MM.1S (cell line): ENCODE measurements around the gene WWC2.
A peak's percentile ranks its signal among the peaks of the same experiment; 100 is the strongest.

Source experiments
- DNase-seq: peaks from one replicate; pipeline ENCODE4 v3.0.0-alpha.2; 2015
- H2AFZ ChIP-seq: fragments of 300-600 bp; sonication (generic); 2 replicates; pipeline ENCODE4 v1.6.0; 2016; ENCODE audit warnings: antibody characterized with exemption, low read length
- H3F3A ChIP-seq: fragments of 300-600 bp; sonication (generic); 2 replicates; pipeline ENCODE4 v1.6.1; 2016; ENCODE audit warnings: mild to moderate bottlenecking, antibody characterized with exemption, low read length, moderate library complexity, mixed read lengths; ENCODE audit not compliant: insufficient read depth
- H3K27ac ChIP-seq: fragments of 300-600 bp; sonication (generic); 2 replicates; pipeline ENCODE4 v1.5.1; 2016; ENCODE audit warnings: mild to moderate bottlenecking, low read length
- H3K27me3 ChIP-seq: fragments of 300-600 bp; sonication (generic); replicated peaks from 2 replicates; pipeline ENCODE4 v1.6.0; 2016; ENCODE audit warnings: low read length; ENCODE audit not compliant: insufficient read depth
- H3K36me3 ChIP-seq: fragments of 300-600 bp; sonication (generic); replicated peaks from 2 replicates; pipeline ENCODE4 v1.6.1; 2016; ENCODE audit warnings: mild to moderate bottlenecking, low read length, mixed read lengths; ENCODE audit not compliant: insufficient read depth
- H3K4me1 ChIP-seq: fragments of 300-600 bp; sonication (generic); 2 replicates; pipeline ENCODE4 v1.6.1; 2016; ENCODE audit warnings: low read length, mixed read lengths
- H3K4me2 ChIP-seq: fragments of 300-600 bp; sonication (generic); 2 replicates; pipeline ENCODE4 v1.6.0; 2016; ENCODE audit warnings: low read depth, low read length
- H3K4me3 ChIP-seq: fragments of 300-600 bp; sonication (generic); 2 replicates; pipeline ENCODE4 v1.5.1; 2016; ENCODE audit warnings: low read length, mixed read lengths
- H3K79me2 ChIP-seq: fragments of 300-600 bp; sonication (generic); 2 replicates; pipeline ENCODE4 v1.6.1; 2016; ENCODE audit warnings: mixed run types, low read length, mixed read lengths
- H3K9ac ChIP-seq: fragments of 300-600 bp; sonication (generic); 2 replicates; pipeline ENCODE4 v1.6.1; 2016; ENCODE audit warnings: low read length, mixed read lengths
- H3K9me2 ChIP-seq: fragments of 300-600 bp; sonication (generic); replicated peaks from 2 replicates; pipeline ENCODE4 v1.6.1; 2016; ENCODE audit warnings: mild to moderate bottlenecking, low read length, mixed read lengths; ENCODE audit not compliant: insufficient read depth
- H3K9me3 ChIP-seq: fragments of 300-600 bp; sonication (generic); replicated peaks from 2 replicates; pipeline ENCODE4 v1.6.1; 2016; ENCODE audit warnings: mild to moderate bottlenecking, low read length, mixed read lengths; ENCODE audit not compliant: insufficient read depth
- H4K20me1 ChIP-seq: fragments of 300-600 bp; sonication (generic); 2 replicates; pipeline ENCODE4 v1.6.1; 2016; ENCODE audit warnings: mild to moderate bottlenecking, low read length, moderate library complexity, mixed read lengths; ENCODE audit not compliant: insufficient read depth
- EZH2 ChIP-seq: fragments of 300-600 bp; sonication (generic); optimal IDR thresholded peaks from 2 replicates; pipeline ENCODE3; 2017; ENCODE audit warnings: low read depth, mild to moderate bottlenecking, antibody characterized with exemption, low read length, mixed read lengths
- EZH2phosphoT487 ChIP-seq: fragments of 300-600 bp; sonication (generic); IDR thresholded peaks from 2 replicates; pipeline ENCODE4 v1.6.1; 2018; ENCODE audit warnings: antibody characterized with exemption, low read length
- TF ChIP-seq, protein P1 (sequence below): fragments of 300-600 bp; sonication (generic); IDR thresholded peaks from 2 replicates; pipeline ENCODE4 v1.5.1; 2016; ENCODE audit warnings: antibody characterized with exemption, low read length, mixed read lengths

Gene WWC2

DNA sequence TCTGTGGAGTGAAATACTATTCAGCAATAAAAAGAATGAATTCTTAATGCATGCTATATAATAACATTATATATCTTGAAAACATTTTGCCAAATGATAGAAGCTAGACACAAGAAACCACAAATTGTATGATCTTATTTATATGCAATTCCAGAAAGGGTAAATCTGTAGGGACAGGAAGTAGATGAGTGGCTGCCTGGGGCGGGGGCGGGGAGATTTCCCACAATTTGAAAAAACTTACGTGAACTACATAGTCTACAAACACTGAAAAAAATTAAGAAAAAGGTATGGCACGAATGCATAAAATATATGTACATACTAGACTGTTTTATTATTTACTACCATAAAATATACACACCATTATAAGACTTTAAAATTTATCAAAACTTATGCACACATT is 81.6 kb downstream of the WWC2 start:
- Histone ChIP-seq H3K9me2 (no peaks in the 10 kb centered on the region), H3K4me2 (no peak overlapping the region), H3K9me3 (no peaks in the 10 kb centered on the region), H3K36me3 (no peaks in the 10 kb centered on the region), H3K4me1 (peaks cover 6% of the 10 kb centered on the region; the same call in 1 of the 2 replicates), H2AFZ (no peak overlapping the region), H3K9ac (no peak overlapping the region), H3K27ac (no peak overlapping the region), H3K79me2 (no peaks in the 10 kb centered on the region), H4K20me1 (no peaks in the 10 kb centered on the region), H3K27me3 (no peaks in the 10 kb centered on the region), H3F3A (no peaks in the 10 kb centered on the region), H3K4me3 (no peak overlapping the region)
- no peak for DNase-seq
- no peak for TF ChIP-seq EZH2phosphoT487
- TF ChIP-seq, protein P1, sequence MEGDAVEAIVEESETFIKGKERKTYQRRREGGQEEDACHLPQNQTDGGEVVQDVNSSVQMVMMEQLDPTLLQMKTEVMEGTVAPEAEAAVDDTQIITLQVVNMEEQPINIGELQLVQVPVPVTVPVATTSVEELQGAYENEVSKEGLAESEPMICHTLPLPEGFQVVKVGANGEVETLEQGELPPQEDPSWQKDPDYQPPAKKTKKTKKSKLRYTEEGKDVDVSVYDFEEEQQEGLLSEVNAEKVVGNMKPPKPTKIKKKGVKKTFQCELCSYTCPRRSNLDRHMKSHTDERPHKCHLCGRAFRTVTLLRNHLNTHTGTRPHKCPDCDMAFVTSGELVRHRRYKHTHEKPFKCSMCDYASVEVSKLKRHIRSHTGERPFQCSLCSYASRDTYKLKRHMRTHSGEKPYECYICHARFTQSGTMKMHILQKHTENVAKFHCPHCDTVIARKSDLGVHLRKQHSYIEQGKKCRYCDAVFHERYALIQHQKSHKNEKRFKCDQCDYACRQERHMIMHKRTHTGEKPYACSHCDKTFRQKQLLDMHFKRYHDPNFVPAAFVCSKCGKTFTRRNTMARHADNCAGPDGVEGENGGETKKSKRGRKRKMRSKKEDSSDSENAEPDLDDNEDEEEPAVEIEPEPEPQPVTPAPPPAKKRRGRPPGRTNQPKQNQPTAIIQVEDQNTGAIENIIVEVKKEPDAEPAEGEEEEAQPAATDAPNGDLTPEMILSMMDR: no peak
- no peak for TF ChIP-seq EZH2

DNA sequence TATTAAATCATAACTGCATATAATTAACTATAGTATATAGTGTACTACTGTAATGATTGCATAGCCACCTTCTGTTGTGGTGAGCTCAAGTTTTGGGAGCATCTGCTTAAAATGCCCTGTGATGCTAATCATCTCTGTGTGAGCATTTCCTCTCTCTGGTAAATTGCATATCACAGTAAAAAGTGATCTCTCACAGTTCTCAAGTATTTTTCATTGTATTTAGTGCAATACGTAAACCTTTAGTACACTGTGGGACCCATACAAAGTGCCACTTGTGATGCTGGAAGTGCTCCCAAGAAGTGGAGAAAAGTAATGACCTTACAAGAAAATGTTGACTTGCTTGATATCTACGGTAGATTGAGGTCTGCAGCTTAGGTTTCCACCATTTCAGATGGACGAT is 82.0 kb downstream of the WWC2 start:
- Histone ChIP-seq H3K27me3 (no peaks in the 10 kb centered on the region), H3K36me3 (no peaks in the 10 kb centered on the region), H3K9ac (no peak overlapping the region), H3K9me3 (no peaks in the 10 kb centered on the region), H3K4me2 (no peak overlapping the region), H3K4me3 (no peak overlapping the region), H3K9me2 (no peaks in the 10 kb centered on the region), H3K4me1 (peaks cover 6% of the 10 kb centered on the region; the same call in 1 of the 2 replicates), H3F3A (no peaks in the 10 kb centered on the region), H4K20me1 (no peaks in the 10 kb centered on the region), H3K27ac (no peak overlapping the region), H2AFZ (no peak overlapping the region), H3K79me2 (no peaks in the 10 kb centered on the region)
- no peak for DNase-seq
- TF ChIP-seq, protein P1: no peak
- TF ChIP-seq EZH2phosphoT487 (no peak), EZH2 (no peak)

DNA sequence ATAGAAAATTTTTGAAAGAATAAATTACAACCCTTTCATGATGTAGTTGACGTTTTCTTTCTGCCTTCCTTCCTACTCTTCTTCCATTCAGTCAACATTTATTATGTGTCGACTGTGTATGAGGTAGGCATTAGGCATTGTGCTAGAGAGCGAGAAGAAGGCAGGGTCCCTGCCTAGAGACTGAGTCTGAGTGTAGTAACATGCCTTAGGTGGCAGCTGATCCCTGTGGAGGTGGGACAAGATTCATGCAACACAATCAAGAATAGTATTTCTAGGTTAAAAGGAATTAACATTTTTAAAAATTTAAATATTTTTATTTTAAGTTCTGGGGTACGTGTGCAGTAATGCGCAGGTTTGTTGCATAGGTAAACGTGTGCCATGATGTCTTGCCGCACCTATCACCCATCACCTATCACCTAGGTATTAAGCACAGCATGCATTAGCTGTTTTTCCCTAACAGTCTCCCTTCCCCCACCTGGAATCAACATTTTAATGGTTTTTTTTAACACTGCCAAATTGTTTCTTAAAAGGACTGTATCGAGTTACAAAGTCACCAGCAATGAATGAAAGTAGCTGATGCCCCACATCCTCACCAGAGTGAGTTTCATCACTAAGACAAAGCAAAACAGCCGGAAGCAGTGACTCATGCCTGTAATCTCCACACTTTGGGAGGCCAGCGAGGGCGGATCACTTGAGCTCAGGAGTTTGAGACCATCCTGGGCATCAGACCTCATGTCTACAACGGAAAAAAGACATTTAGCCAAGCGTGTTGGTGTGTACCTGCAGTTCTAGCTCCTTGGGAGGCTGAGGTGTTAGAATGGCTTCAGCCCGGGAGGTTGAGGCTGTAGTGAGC is 84.0 kb downstream of the WWC2 start:
- Histone ChIP-seq H3K36me3 (no peaks in the 10 kb centered on the region), H3K9ac (no peak overlapping the region), H3K27me3 (no peaks in the 10 kb centered on the region), H3K4me2 (peak overlapping the region; percentile 33; the same call in 1 of the 2 replicates), H3K4me1 (peaks cover 6% of the 10 kb centered on the region; the same call in 1 of the 2 replicates), H3K9me2 (no peaks in the 10 kb centered on the region), H4K20me1 (no peaks in the 10 kb centered on the region), H3K79me2 (no peaks in the 10 kb centered on the region), H3K4me3 (no peak overlapping the region), H2AFZ (no peak overlapping the region), H3F3A (no peaks in the 10 kb centered on the region), H3K27ac (no peak overlapping the region), H3K9me3 (no peaks in the 10 kb centered on the region)
- peak; percentile 62 for DNase-seq
- TF ChIP-seq, protein P1: no peak
